Kidney capillary endothelial cell (primary cell): ENCODE measurements around the gene DGCR8.

Experiments
- DNase-seq: peaks from one replicate; pipeline ENCODE4 v3.0.0-alpha.2; 2018; ENCODE audit warnings: low spot score

Gene DGCR8

DNA sequence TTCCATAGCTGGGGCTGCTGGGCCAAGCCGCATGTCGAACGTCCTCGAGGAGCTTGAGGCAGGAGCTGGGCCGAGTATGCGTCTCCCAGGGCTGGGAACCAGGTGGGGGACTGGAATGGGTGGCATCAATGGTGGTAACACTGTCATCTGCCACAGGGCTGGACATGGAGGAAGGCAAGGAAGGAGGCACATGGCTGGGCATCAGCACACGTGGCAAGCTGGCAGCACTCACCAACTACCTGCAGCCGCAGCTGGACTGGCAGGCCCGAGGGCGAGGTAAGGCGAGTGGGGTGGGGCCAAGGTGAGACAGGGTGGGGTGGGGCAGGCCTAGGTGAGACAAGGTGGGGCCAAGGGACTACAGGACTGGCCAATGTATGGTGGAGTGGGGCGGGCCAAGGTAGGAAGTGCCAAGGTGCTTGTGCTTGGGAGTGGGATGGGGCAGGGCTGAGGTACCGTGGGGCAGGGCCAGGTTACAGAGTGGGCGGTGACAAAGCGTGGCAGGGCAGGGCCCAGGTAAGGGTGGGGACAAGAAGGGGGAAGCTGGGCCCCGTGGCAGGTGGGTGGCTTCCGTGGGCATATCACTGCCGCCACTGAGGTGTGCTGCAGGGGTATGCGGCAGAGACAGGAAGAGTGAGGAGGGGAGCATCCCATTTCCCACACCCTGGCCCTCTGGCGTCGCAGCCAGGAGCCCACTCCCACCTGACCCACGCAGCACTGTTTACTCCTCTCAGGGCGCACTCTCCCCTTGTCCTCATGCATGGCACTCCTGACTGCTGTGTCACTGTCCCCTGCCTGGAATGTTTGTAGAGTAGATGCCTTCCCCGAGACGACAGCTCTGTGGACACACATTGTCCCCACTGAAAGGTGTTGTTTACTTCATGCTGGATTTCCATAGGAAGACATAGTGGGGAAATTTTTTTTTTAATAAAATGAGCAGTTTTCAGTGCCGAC, 27.5 kb upstream of the DGCR8 start:
- DNase-seq: no peak

DNA sequence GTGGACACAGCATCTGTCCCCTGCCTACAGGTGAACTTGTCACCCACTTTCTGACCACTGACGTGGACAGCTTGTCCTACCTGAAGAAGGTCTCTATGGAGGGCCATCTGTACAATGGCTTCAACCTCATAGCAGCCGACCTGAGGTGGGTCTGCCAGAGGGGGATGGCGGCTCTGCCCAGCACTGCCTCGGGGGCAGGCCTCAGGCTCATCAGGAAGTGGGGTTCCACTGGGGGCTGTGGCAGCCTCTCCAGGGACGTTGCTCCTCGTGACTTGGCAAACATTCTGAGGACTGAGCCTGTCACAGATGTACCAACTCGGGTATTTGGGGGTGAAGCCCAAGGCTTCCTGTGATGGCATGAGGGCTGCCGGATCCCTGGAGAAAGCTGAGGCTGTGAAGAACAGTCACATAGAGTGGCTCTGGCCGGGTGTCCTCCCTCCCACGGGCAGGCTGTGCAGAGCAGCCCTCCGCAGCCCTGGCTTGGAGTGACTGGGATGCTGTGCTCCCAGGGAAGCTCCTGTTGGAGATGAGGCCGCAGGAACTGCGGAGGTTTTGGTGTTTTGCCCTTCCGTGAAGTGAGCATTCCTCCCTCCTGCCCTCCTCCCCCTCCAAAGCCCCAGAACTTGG, 26.5 kb upstream of the DGCR8 start:
- no peak for DNase-seq

DNA sequence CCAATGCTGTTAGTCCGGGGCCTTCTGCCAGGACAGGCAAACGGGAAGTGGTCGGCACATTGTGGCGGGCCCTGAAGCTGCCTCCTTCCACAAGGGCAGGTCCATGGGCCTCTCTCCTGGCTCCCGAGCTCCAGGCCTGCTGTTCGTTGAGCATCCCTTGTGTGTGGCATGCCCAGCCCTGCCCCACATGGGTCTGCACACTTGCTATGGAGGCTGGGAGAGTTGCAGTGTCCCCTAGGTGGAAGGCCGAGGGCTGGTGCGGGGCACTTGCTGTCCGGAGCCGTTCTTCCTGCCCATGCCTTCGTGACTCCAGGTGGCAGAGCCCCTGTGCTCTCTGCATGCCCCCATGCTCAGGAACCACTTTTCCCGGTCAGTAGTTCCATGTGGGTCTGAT, 26.0 kb upstream of the DGCR8 start:
- no peak for DNase-seq

DNA sequence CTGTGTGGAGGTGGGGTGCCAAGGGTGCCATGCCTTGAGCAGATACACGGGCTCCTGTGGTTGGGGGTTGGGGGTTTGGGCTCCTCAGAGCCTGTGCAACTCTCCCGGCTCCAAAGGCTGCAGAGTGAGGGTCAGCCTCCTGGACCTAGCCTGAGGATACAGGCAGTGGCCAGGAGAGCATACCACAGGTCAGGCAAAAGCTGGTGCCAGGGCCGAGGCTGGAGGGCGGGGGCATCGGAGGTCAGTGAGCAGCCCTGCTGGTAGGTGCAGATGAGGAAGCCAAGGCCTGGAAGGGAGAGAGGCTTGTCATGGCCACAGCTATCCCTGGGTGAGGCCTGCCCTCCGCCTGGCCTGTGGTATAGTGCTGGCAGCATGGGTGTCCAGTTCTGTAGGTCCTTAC, 25.6 kb upstream of the DGCR8 start:
- no peak for DNase-seq

DNA sequence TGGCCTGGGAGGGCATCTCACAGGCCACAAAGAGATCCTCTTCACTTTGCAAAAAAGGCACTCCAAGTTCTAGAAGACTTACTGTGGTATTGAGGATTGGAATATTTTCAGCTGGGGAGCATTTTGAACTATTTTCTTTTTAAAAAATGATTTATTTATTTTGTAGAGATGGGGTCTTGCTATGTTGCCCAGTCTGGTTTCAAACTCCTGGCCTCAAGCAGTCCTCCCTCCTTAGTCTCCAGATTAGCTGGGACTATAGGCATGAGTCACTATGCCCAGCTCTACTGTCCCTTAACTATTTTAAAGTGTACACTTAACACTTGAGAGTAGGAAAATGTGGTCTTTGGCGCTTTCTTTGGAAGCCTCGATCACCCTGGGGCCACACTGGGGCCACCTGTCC, 24.9 kb upstream of the DGCR8 start:
- no peak for DNase-seq

DNA sequence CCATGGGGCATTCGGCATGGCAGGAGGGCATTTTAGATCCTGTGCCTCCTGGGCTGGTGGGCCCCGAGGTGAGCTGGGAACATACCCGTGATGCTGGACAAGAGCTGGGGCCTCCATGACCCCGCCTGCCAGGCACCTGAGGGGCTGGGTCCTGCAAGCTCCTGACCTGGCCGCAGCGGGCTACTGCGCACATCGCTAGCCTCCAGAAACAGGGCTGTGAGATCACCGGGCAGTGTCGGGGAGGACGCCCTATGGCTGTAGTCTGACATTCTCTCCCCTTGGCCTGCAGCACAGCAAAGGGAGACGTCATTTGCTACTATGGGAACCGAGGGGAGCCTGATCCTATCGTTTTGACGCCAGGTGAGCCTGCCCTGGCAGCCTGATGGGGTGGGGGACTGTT, 24.4 kb upstream of the DGCR8 start:
- DNase-seq: no peak

DNA sequence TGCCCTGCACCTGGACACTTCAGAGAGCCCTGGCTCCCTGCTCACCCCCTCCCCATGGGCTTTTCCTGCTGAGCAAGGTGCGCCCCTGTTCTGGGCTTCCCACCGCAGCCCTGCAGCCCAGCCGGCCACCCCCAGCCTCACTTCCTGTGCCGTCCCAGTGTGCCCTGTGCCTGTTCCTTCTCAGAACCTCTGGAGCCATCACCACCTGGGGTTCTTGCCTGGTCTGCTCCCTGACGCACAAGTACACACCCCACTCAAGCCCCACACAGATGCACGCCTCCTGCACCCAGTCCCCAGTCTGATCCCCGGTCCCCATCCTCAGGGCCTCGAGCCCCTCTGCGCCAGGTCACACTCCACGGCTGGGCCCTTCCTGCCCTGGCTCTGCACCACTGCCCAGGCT, 23.9 kb upstream of the DGCR8 start:
- DNase-seq: no peak

DNA sequence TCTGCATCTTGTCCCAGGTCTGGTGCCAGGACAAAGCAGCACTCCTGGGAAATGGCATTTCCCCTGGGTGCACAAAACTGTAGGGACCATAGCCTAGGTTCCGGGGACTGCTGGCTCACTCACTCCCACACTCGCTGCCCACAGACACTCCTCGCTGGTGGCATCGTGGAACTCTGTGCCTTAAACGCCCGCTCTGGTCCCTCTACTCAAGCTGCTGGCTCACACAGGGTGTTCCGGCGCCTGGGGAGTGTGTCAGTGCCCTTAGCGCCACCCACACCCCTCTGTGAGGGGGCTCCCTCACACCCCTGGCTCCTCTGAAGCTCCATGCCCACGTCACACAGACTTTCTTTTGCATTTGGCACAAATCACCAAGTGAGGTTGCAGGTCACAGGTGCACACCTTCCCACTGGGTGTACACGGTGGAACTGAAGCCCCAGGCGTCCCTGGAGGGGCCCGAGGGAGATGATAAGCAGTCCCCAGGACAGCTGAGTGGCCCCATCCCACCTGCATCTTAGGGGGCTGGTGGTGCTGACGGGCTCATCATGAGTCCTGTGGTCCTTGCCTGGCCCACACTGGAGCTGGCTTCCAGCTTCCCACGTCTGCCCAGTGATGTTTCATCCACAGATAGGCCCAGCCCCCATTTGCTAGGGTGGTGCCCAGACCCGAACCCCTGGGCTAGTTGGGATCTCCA, 23.2 kb upstream of the DGCR8 start:
- no peak for DNase-seq

DNA sequence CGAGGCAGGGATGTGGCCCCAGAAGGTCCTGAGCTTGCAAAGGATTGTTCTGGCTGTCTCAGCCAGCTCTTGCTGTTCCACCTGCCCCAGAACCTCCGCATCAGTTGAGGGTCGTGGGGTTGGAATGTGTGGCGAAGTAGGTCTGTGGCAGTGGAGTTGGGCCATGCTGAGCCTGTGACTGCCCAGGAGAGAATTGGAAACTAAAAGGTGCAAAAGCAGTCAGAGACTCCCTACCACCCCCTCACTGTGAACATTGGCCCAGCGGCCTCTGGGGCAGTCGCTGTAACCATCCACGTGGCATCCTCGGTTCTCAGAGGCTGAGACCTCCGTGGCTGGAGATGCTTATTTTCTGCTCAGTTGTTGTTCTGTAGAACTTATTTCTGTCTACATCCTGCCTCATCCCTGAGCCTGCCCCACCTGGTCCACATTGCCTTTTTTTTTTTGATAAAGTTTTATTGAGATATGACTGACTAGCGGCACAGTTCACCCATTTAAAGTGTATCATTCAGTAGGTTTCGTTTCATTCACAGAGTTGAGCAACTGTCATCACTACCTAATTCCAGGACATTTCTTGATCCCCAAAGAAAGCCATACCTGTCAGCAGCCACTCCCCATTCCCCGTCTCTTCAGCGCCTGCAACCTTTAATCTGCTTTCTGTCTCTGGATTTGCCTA, 22.3 kb upstream of the DGCR8 start:
- DNase-seq: no peak

DNA sequence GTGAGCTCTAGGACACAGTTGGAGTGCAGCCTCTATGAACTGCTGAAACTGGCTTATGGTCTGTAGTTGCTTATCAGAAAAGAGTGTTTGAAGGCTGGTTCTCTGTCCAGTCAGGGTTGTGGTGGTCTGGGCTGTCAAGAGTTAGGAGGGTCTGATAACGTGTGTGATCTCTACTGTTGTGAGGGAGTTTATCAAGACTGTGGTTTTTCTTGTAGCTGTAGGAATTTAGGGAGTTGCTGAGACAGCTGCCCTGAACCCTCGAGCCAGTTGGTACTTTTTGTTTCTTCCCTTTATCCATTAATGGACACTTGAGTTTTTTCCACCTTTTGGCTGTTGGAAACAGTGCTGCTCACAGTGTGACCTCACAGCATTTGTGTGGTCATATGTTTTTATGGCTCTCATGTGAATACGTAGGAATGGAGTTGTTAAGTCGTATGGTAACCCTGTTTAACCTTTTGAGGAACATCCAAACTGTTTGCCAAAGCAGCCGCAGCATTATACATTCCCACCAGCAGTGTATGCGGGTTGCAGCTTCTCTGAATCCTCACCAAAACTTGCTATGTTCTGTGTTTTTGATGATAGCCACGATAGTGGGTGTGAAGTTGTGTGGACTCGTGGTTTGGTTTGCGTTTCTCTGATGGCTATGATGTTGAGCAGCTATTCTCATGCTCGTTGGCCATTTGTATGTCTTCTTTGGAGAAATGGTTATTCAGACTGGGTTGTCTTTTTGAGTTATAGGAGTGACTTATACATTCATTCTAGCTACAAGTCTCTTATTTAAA, 20.9 kb upstream of the DGCR8 start:
- DNase-seq: no peak

DNA sequence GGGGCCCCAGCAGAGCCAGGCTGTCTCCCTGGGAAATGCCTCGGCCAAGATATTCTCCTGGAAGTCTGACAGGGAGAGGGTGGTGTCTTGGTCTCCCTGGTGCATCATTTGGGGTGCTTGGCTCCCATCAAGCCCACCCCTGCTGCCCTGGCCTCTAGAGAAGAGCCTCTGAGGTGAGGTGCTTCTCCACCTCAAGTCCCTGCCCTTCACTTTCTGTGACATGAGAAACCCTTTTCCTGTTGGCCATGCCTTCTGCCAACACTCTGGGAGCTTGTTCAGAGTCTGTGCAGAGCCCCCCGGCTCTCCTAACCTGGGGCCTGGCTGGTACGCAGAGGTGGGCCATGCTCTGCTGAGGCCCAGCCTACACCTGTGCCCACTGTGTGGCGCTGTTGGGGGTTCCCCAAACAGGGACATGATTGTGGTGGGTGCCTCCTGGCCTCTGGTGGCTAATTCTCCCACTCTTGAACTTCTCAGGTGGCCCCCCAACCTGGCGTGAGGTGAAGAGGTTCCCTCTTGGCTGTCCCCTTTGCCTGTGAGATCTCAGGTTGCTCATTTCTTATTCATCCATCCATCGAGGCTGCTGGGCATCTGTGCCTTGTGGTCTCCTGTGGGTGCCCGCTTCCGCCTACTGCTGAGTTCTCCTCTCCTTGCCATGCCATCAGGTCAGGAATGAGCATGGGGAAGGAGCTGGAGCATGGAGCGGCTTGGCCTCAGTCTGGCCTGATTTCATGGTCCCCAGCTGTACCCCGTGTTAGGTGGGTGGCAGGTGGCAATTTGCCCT, 19.2 kb upstream of the DGCR8 start:
- no peak for DNase-seq

DNA sequence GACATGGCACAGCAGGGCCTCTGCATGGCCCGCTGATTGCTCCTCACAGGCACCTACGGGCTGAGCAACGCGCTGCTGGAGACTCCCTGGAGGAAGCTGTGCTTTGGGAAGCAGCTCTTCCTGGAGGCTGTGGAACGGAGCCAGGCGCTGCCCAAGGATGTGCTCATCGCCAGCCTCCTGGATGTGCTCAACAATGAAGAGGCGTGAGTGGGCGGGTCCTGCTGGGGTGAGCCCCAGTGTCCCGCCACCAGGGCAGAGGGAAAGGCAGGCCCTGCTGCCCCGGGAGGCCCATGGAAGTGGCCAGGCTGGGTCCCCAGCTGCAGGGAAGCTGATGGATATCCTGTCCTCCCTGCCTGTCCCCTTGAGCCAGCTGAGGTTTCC, 18.6 kb upstream of the DGCR8 start:
- peak; percentile 89 for DNase-seq

DNA sequence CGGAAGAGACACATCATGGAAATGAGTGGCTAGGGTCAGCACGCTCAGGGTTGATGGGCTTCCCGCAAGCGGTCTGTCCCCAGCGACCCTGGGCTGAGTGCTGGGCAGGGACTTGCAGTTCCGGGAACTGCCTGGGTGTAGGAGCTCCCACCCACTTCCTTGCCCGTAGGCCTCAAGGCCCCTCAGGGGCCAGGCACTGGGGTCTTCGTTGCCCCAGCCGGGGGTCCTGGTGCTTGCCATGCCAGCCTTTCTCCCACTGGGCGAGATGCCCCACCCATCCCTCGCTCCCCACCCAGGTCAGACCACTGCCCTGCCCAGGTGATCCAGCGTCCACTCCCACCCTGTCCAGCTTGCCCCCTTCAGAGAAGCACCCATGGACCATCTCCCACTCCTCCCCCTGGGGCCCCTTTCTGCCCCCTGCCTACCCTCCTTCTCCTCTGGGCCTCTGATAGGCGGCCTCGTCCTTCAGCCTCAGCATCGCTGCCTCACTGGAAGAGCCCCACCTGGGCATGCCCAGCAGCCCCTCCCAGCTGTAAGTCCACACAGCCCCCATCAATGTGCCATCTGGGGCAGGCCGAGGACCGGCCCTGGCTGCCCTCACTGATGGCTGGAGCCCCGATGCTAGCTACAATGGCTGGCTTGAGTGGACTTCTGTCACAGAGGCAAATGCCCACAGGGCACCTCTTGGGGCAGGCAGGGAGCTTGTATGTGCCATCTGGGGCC, 17.8 kb upstream of the DGCR8 start:
- no peak for DNase-seq

DNA sequence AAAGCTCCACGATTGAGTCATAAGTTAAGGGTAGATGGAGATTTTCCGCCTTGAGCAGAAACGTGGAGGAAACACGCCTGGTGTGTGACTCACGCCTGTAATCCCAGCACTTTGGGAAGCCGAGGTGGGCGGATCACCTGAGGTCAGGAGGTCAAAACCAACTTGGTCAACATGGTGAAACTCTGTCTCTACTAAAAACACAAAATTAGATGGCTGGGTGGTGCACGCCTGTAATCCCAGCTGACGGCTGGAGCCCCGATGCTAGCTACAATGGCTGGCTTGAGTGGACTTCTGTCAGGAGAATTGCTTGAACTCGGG, 17.3 kb upstream of the DGCR8 start:
- DNase-seq: no peak

DNA sequence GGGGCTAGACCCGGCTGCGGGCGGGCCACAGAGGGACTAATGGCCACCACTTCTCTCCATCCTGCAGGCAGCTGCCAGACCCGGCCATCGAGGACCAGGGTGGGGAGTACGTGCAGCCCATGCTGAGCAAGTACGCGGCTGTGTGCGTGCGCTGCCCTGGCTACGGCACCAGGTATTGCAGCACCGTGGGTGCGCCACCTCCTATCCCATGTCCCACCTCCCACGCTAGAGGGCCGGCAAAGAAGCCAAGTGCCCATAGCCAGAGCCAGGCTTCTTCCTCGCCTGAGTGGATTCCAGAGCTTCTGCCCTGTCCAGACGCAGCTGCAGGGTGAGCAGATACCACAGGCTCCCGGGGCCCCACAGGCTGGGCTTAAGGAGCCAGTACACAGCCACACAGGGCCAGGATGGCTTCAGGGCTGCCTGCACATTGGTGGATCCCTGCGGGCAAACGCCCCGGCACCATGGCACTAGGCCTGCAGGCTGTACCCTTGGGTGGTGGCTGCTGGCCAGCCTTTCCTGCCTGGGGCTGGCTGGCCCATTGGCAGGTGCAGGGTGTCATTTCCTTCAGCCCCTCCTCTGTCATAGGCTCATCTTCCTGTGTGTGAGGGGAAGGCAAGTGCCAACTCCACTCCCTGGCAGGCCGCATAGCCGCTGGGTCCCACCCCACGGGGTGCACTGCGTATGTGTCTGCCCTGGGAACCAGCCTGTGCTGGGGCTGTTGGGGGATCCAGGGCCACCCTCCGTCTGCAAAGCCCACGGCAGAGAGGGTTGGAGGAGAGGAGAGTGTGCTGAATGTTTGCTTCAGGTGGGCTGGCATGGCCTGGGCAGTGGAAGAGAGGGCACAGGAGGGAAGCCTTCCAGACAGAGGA, 16.5 kb upstream of the DGCR8 start:
- no peak for DNase-seq

DNA sequence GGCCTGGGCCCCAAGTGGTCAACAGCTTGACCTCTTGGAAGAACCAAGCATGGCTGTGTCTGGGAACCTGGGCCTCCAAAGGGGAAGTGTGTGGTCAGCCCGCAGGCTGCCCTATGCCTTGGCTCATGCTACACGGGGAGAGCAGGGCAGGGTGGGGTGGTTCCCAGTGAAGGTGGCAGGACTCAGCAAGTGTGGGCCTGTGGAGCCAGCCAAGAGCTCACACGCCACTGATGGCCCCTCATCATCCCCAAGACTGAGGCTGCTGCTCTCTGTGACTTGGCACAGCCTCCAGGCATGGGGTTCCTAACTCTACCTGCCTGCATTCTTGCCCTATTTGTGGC, 15.9 kb upstream of the DGCR8 start:
- DNase-seq: no peak

DNA sequence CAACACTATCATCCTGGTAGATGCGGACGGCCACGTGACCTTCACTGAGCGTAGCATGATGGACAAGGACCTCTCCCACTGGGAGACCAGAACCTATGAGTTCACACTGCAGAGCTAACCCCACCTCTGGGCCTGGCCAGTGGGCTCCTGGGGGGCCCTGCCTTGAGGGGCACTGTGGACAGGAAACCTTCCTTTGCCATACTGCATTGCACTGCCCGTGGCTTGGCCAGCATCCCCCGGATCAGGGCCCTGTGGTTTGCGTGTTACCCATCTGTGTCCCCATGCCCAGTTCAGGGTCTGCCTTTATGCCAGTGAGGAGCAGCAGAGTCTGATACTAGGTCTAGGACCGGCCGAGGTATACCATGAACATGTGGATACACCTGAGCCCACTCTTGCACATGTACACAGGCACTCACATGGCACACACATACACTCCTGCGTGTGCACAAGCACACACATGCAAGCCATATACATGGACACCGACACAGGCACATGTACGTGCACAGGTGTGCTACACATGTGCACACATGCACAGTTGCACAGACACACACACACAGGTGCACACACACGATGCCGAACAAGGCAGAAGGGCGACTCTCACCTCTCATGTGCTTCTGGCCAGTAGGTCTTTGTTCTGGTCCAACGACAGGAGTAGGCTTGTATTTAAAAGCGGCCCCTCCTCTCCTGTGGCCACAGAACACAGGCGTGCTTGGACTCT, 15.3 kb upstream of the DGCR8 start:
- DNase-seq: no peak

DNA sequence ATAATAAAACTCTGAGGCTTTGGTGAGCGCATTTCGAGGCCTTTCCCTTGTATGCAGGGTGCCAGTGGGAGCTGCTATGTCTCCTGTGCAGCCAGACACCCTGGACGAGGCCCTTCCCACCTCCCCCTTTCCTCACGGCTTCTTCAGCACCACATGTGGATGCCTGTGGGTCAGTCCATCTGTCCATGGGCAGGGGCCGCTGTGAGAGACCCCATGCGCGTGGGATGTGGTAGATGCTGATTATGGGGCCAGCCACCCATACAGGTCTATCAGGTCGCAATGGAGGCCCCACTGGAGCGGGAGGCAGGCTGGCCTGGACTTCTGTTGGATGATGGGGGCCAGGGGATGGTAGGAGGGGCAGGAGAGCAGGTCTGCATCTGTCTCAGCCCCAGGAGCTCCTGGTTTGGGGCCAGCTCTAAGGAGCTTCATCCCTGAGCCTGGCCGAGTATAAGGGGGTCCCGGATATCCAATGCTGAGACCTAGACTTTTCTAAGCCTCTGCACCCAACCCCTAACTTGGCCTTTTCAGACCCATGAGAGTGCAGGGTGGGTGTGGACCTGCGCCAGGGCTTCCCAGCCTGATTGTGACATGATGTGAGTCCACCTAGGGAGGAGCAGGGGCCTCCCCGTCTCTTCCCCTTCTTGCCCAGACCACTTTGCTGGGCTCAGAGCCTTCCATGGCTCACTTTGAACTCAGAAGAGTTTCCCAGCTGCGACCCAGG, 14.0 kb upstream of the DGCR8 start:
- no peak for DNase-seq
